Fibroblast of lung (primary cell): ENCODE results near the gene LDLRAD1. TPM values are rescaled to one million over a fixed set of nuclear protein-coding genes. Genes with fewer than 3 reads are reported as not detected.
"Not testable (repeated sequence)": the region's sequence is repeated elsewhere in the genome, so short reads cannot be mapped to it uniquely, and the experiment has no call there.

Source experiments
- DNase-seq, 2 donors: peaks; one replicate each; pipeline versions ENCODE4 v3.0.0 to v3.0.0-alpha.2; 2010; ENCODE audit warnings: low read depth in 2 of 2
- H2AFZ ChIP-seq: 2 replicates; pipeline ENCODE4 v1.5.1; 2012; ENCODE audit warnings: low read length, control low read depth, inconsistent platforms
- H3K27ac ChIP-seq: 2 replicates; pipeline ENCODE4 v1.5.1; 2011; ENCODE audit warnings: low read length, control low read depth; ENCODE audit not compliant: insufficient read depth
- H3K27me3 ChIP-seq: 2 replicates; pipeline ENCODE4 v1.5.1; 2011; ENCODE audit warnings: mild to moderate bottlenecking, low read length; ENCODE audit not compliant: control insufficient read depth, insufficient read depth
- H3K36me3 ChIP-seq: 2 replicates; pipeline ENCODE4 v1.5.1; 2011; ENCODE audit warnings: low read length; ENCODE audit not compliant: control insufficient read depth, insufficient read depth
- H3K4me1 ChIP-seq: 2 replicates; pipeline ENCODE4 v1.5.1; 2011; ENCODE audit warnings: low read length; ENCODE audit not compliant: control insufficient read depth, insufficient read depth; ENCODE audit errors: extremely low read depth
- H3K4me2 ChIP-seq: 2 replicates; pipeline ENCODE4 v1.5.1; 2011; ENCODE audit warnings: low read length, control low read depth; ENCODE audit not compliant: insufficient read depth; ENCODE audit errors: extremely low read depth
- H3K4me3 ChIP-seq, 4 experiments: fragments of 200-600 bp in 1 of 4; sonication (generic) in 1 of 4; replicated peaks in 1 of 4; 2 replicates each; pipeline ENCODE4 v1.5.1; 2011 to 2016; ENCODE audit warnings: low read length in 4 of 4, low read depth in 3 of 4, mild to moderate bottlenecking in 3 of 4, control low read depth in 2 of 4, inconsistent platforms in 1 of 4, mixed read lengths in 1 of 4; ENCODE audit not compliant: insufficient read depth in 1 of 4; ENCODE audit errors: control extremely low read depth in 1 of 4
- H3K79me2 ChIP-seq: 2 replicates; pipeline ENCODE4 v1.5.1; 2012; ENCODE audit warnings: mild to moderate bottlenecking, low read length, inconsistent platforms; ENCODE audit not compliant: control insufficient read depth, insufficient read depth
- H3K9ac ChIP-seq: 2 replicates; pipeline ENCODE4 v1.5.1; 2011; ENCODE audit warnings: mild to moderate bottlenecking, low read length, control low read depth; ENCODE audit not compliant: insufficient read depth
- H3K9me3 ChIP-seq: 2 replicates; pipeline ENCODE4 v1.5.1; 2012; ENCODE audit warnings: low read depth, low read length; ENCODE audit not compliant: control insufficient read depth, insufficient read depth
- H4K20me1 ChIP-seq: 2 replicates; pipeline ENCODE4 v1.5.1; 2011; ENCODE audit warnings: low read length; ENCODE audit not compliant: control insufficient read depth, insufficient read depth; ENCODE audit errors: extremely low read depth
- EZH2 ChIP-seq: IDR thresholded peaks from 2 replicates; pipeline ENCODE4 v1.5.1; 2012; ENCODE audit warnings: low read length, control low read depth, mild to moderate bottlenecking; ENCODE audit errors: missing control alignments
- polyA plus RNA-seq, 2 donors: library from polyadenylated mRNA; depleted of rRNA in 1 of 2; stranded (reverse) in 1 of 2; unstranded in 1 of 2; fragments of >200 nt; gene quantifications; 2 replicates each; pipeline ENCODE4 v1.2.1, GENCODE V29; 2011 to 2012; ENCODE audit warnings: missing spikeins in 1 of 2
- total RNA-seq: library from RNA; depleted of rRNA; stranded (reverse); fragments of >200 nt; gene quantifications from 2 replicates; pipeline ENCODE4 v1.2.1, GENCODE V29; 2014
- TF ChIP-seq, protein P1 (sequence below), 2 donors: IDR thresholded peaks in 1 of 2; conservative IDR thresholded peaks in 1 of 2; 1 replicate in 1 of 2; 2 replicates in 1 of 2; pipeline ENCODE4 v1.5.1; 2011 to 2012; ENCODE audit warnings: low read length in 2 of 2, control low read depth in 1 of 2, inconsistent platforms in 1 of 2, low read depth in 1 of 2, mild to moderate bottlenecking in 1 of 2

Gene LDLRAD1
- total and polyA plus RNA-seq, 2 donors (not counting 1 experiment from before 2014, with no cell fraction given) = not detected

DNA sequence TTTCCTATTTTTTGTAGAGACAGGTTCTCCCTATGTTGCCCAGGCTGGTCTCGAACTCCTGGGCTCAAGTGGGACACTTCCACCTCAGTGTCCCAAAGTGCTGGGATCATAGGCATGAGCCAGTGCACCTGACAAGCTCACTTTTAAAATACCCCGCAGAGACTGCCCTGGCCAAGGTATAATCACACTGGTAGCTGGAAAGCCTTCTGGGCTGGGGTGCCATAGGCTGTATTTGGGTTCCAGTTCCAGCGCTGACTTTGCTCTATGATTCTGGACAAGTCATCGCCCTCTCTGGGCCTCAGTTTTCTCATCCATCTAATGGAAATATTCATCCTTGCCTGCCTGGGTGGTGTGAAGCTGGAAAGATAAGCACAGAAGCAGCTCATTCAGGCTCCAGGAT lies 10.4 kb downstream of the LDLRAD1 start:
- Histone ChIP-seq H3K4me2 (no peak overlapping the region), H3K36me3 (no peaks in the 10 kb centered on the region), H3K9ac (no peak overlapping the region), H3K27me3 (peaks cover 28% of the 10 kb centered on the region), H3K27ac (no peak overlapping the region), H4K20me1 (no peaks in the 10 kb centered on the region), H3K9me3 (no peaks in the 10 kb centered on the region), H3K79me2 (no peaks in the 10 kb centered on the region), H2AFZ (no peak overlapping the region), H3K4me1 (no peaks in the 10 kb centered on the region), H3K4me3 (no peak overlapping the region)
- TF ChIP-seq, protein P1, sequence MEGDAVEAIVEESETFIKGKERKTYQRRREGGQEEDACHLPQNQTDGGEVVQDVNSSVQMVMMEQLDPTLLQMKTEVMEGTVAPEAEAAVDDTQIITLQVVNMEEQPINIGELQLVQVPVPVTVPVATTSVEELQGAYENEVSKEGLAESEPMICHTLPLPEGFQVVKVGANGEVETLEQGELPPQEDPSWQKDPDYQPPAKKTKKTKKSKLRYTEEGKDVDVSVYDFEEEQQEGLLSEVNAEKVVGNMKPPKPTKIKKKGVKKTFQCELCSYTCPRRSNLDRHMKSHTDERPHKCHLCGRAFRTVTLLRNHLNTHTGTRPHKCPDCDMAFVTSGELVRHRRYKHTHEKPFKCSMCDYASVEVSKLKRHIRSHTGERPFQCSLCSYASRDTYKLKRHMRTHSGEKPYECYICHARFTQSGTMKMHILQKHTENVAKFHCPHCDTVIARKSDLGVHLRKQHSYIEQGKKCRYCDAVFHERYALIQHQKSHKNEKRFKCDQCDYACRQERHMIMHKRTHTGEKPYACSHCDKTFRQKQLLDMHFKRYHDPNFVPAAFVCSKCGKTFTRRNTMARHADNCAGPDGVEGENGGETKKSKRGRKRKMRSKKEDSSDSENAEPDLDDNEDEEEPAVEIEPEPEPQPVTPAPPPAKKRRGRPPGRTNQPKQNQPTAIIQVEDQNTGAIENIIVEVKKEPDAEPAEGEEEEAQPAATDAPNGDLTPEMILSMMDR (conservative IDR thresholded peaks at IDR 0.05 in 1 of 2, IDR thresholded peaks at IDR 0.05 in 1 of 2; ENCODE audit: low read depth in 1 of 2, low read length in 2 of 2) = no peak
- no peak for TF ChIP-seq EZH2
- DNase-seq = no peak

DNA sequence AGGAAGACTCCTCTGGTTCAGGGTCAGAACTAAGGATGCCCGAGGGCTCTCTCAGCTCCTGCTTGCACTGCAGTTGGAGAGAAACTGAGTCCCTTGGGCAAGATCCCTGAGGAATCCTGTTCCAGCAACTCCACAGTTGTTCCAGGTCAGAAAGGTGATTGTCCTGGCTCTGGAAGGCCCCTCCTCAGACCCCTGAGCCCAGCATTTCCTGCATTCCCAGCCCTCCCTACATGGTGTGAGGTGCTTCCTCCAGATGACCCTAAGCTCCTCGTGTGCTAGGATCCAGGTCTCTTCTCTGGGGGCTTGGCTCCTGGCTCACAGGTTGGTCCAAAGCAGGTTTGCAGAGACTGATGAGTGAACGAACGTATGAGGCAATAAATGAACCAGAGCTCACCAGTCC lies 11.5 kb downstream of the LDLRAD1 start:
- TF ChIP-seq EZH2 = no peak
- H3K4me1 ChIP-seq = no peaks in the 10 kb centered on the region
- no peak overlapping the region for H3K9ac ChIP-seq
- H4K20me1 ChIP-seq = no peaks in the 10 kb centered on the region
- no peak for DNase-seq
- H2AFZ ChIP-seq = no peak overlapping the region
- H3K4me3 ChIP-seq = no peak overlapping the region
- no peaks in the 10 kb centered on the region for H3K9me3 ChIP-seq
- no peaks in the 10 kb centered on the region for H3K79me2 ChIP-seq
- peaks cover 26% of the 10 kb centered on the region for H3K27me3 ChIP-seq
- no peak overlapping the region for H3K4me2 ChIP-seq
- no peak overlapping the region for H3K27ac ChIP-seq
- H3K36me3 ChIP-seq = no peaks in the 10 kb centered on the region

DNA sequence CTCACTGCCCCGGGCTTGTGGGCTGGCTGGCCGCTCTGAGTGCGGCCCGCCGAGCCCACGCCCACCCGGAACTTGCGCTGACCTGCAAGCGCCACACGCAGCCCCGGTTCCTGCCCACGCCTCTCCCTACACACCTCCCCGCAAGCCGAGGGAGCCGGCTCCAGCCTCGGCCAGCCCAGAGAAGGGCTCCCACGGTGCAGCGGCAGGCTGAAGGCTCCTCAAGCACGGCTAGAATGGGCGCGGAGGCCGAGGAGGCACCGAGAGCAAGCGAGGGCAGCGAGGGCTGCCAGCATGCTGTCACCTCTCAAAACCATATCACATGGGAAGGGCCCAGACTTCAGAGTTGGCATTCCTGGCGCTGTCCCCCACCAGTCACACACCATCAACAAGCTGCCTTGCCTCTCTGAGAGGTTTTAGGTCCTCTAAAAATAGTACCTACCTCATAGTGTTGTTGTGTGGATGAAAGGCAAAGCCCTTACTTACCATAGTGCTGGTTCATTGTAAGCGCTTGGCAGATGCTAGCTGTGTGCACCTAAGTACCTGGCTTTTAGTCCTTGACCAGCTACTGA lies 13.4 kb downstream of the LDLRAD1 start:
- Histone ChIP-seq H3K27ac (no peak overlapping the region), H4K20me1 (no peaks in the 10 kb centered on the region), H3K4me2 (no peak overlapping the region), H3K9me3 (no peaks in the 10 kb centered on the region), H3K9ac (no peak overlapping the region), H3K4me3 (no peak overlapping the region), H3K4me1 (no peaks in the 10 kb centered on the region), H3K79me2 (no peaks in the 10 kb centered on the region), H3K27me3 (peaks cover 20% of the 10 kb centered on the region), H3K36me3 (no peaks in the 10 kb centered on the region), H2AFZ (no peak overlapping the region)
- DNase-seq = no peak
- TF ChIP-seq, protein P1 (conservative IDR thresholded peaks at IDR 0.05 in 1 of 2, IDR thresholded peaks at IDR 0.05 in 1 of 2; ENCODE audit: low read depth in 1 of 2, low read length in 2 of 2) = no peak
- no peak for TF ChIP-seq EZH2

DNA sequence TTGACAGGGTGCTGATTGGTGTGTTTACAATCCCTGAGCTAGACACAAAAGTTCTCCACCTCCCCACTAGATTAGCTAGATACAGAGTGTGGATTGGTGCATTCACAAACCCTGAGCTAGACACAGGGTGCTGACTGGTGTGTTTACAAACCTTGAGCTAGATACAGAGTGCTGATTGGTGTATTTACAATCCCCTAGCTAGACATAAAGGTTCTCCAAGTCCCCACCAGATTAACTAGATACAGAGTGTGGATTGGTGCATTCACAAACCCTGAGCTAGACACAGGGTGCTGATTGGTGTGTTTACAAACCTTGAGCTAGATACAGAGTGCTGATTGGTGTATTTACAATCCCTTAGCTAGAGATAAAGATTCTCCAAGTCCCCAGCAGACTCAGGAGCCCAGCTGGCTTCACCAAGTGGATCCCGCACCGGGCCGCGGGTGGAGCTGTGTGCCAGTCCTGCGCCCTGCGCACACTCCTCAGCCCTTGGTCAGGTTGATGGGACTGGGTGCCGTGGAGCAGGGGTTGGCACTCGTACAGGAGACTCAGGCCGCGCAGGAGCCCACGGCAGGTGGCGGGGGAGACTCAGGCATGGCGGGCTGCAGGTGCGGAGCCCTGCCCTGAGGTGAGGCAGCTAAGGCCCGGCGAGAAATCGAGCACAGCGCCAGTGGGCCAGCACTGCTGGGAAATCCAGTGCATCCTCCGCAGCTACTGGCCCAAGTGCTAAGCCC lies 14.1 kb downstream of the LDLRAD1 start:
- H3K9ac ChIP-seq, H3K27ac ChIP-seq, H3K9me3 ChIP-seq, H3K36me3 ChIP-seq, H2AFZ ChIP-seq, H3K4me1 ChIP-seq, H3K4me3 ChIP-seq, H4K20me1 ChIP-seq, DNase-seq, H3K79me2 ChIP-seq, H3K4me2 ChIP-seq: not testable (repeated sequence)
- peaks cover 15% of the 10 kb centered on the region for H3K27me3 ChIP-seq
